ENCODE results near the gene UBA1. TPM values are rescaled to one million over a fixed set of nuclear protein-coding genes. Genes with fewer than 3 reads are reported as not detected.

Gene UBA1
- total RNA-seq, 4 donors from 2014 or later, result 126 to 238 (median 153) TPM

GRCh38 chrX:47182106-47182700 is 11.4 kb upstream of the UBA1 start:
- Histone ChIP-seq H3K36me3 (peaks cover 9 to 100% (median 26%) of the 10 kb centered on the region in 3 donors), H3K27ac (no peak overlapping the region), H3K4me3 (no peak overlapping the region), H3K27me3 (no peaks in the 10 kb centered on the region), H3K9me3 (no peaks in the 10 kb centered on the region), H3K4me1 (peaks cover 0 to 8% (median 3%) of the 10 kb centered on the region in 3 donors)
- intact Hi-C loops (cut with DNase I), result no loop called here
- WGBS, 2 donors, result 83 to 92% methylated on average over 2 of the region's 9 CpGs
- TF ChIP-seq, protein P1, sequence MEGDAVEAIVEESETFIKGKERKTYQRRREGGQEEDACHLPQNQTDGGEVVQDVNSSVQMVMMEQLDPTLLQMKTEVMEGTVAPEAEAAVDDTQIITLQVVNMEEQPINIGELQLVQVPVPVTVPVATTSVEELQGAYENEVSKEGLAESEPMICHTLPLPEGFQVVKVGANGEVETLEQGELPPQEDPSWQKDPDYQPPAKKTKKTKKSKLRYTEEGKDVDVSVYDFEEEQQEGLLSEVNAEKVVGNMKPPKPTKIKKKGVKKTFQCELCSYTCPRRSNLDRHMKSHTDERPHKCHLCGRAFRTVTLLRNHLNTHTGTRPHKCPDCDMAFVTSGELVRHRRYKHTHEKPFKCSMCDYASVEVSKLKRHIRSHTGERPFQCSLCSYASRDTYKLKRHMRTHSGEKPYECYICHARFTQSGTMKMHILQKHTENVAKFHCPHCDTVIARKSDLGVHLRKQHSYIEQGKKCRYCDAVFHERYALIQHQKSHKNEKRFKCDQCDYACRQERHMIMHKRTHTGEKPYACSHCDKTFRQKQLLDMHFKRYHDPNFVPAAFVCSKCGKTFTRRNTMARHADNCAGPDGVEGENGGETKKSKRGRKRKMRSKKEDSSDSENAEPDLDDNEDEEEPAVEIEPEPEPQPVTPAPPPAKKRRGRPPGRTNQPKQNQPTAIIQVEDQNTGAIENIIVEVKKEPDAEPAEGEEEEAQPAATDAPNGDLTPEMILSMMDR (IDR thresholded peaks at IDR 0.05), result no peak
- no peak for TF ChIP-seq POLR2A (IDR thresholded peaks at IDR 0.05)
- no peak for DNase-seq

- whole genome bisulfite sequencing, 2 donors, result 80 to 100% methylated on average over 1 to 4 of the region's 4 CpGs
- Histone ChIP-seq H3K4me3 (no peak overlapping the region), H3K36me3 (peaks cover 9 to 78% (median 26%) of the 10 kb centered on the region in 3 donors), H3K4me1 (peaks cover 0 to under 1% (median 0%) of the 10 kb centered on the region in 3 donors), H3K27ac (no peak overlapping the region), H3K9me3 (no peaks in the 10 kb centered on the region), H3K27me3 (no peaks in the 10 kb centered on the region)
- intact Hi-C loops (cut with DNase I), result no loop called here
- no peak for DNase-seq
- TF ChIP-seq, protein P1 (IDR thresholded peaks at IDR 0.05), result no peak
- no peak for TF ChIP-seq POLR2A (IDR thresholded peaks at IDR 0.05)
Measured at GRCh38 chrX:47184486-47184885, 9.1 kb upstream of the UBA1 start.

GRCh38 chrX:47185241-47185640 is 8.4 kb upstream of the UBA1 start:
- peaks cover 9 to 70% (median 21%) of the 10 kb centered on the region in 3 donors for H3K36me3 ChIP-seq
- DNase-seq, result no peak
- WGBS, 2 donors, result 80% methylated on average over 4 of the region's 17 CpGs; no CpG with 5 or more reads in 1 of the 2 donors
- no peaks in the 10 kb centered on the region for H3K9me3 ChIP-seq
- H3K27ac ChIP-seq, result no peak overlapping the region
- TF ChIP-seq, protein P1 (IDR thresholded peaks at IDR 0.05), result no peak
- no peak for TF ChIP-seq POLR2A (IDR thresholded peaks at IDR 0.05)
- intact Hi-C loops (cut with DNase I), result no loop called here
- H3K27me3 ChIP-seq, result no peaks in the 10 kb centered on the region
- H3K4me1 ChIP-seq, result peaks cover 0 to under 1% (median 0%) of the 10 kb centered on the region in 3 donors
- H3K4me3 ChIP-seq, result no peak overlapping the region

DNA sequence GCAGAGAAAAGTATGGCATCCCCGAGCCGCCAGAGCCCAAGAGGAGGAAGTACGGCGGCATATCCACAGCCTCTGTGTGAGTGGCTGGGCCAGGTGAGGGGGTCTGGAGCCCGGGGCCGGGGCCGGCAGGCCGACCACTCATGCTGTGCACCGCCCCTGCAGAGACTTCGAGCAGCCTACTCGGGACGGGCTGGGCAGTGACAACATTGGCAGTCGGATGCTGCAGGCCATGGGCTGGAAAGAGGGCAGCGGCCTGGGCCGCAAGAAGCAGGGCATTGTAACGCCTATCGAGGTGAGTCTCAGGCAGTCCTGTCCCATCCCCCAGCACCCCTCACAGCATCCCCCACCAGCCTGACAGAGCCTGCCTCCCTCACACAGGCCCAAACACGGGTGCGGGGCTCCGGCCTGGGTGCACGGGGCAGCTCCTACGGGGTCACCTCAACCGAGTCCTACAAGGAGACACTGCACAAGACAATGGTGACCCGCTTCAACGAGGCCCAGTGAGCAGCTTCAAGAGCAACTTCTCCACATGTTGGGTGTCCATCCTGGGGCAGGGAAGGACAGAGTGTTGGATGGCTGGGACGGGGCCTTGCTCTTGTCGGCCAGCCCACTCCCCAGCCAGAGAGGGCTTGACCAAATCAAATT is 7.4 kb upstream of the UBA1 start:
- WGBS, 2 donors, result 76 to 86% methylated on average over 2 to 14 of the region's 27 CpGs
- peaks cover 5 to 61% (median 19%) of the 10 kb centered on the region in 3 donors for H3K36me3 ChIP-seq
- H3K9me3 ChIP-seq, result no peaks in the 10 kb centered on the region
- TF ChIP-seq, protein P1 (IDR thresholded peaks at IDR 0.05), result no peak
- TF ChIP-seq POLR2A (IDR thresholded peaks at IDR 0.05), result no peak
- H3K4me1 ChIP-seq, result peaks cover 0 to 8% (median 0%) of the 10 kb centered on the region in 3 donors
- H3K4me3 ChIP-seq, result no peak overlapping the region
- H3K27me3 ChIP-seq, result no peaks in the 10 kb centered on the region
- DNase-seq, result no peak
- no peak overlapping the region for H3K27ac ChIP-seq
- intact Hi-C loops (cut with DNase I), result no loop called here

- H3K36me3 ChIP-seq, result peaks cover 0 to 51% (median 13%) of the 10 kb centered on the region in 3 donors
- TF ChIP-seq POLR2A (IDR thresholded peaks at IDR 0.05), result no peak
- TF ChIP-seq, protein P1 (IDR thresholded peaks at IDR 0.05), result no peak
- H3K27me3 ChIP-seq, result no peaks in the 10 kb centered on the region
- H3K9me3 ChIP-seq, result no peaks in the 10 kb centered on the region
- no peak overlapping the region for H3K4me3 ChIP-seq
- intact Hi-C loops (cut with DNase I), result no loop called here
- H3K27ac ChIP-seq, result no peak overlapping the region
- peaks cover 0 to 18% (median 0%) of the 10 kb centered on the region in 3 donors for H3K4me1 ChIP-seq
- no CpG with 5 or more reads among the region's 4 CpGs for WGBS, 2 donors
- no peak for DNase-seq
Measured at GRCh38 chrX:47187106-47187677, 6.4 kb upstream of the UBA1 start.
